Measurements from ENCODE around the gene HSPA14.
A peak's percentile ranks its signal among the peaks of the same experiment; 100 is the strongest.

DNA sequence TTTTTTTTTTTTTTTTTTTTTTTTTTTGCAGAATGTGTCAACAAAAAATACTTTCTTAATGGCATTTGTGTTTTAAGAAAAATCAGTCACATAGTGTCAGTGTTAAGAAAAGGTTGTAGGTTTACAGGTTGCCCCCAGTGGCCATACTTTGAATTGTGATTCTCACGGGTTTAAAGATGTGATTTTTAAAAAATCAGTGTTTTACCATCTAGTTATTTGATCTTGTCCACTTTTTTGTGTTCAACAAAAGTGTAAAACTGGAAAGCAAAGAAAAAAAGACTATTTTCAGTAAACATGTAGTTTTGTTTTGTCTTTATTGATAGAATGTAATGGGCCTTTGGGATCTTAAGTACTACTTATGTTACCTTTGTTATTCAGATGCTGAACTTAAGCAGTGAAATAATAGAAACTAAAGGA, 66.2 kb downstream of the HSPA14 start:
- TF ChIP-seq, protein P1, sequence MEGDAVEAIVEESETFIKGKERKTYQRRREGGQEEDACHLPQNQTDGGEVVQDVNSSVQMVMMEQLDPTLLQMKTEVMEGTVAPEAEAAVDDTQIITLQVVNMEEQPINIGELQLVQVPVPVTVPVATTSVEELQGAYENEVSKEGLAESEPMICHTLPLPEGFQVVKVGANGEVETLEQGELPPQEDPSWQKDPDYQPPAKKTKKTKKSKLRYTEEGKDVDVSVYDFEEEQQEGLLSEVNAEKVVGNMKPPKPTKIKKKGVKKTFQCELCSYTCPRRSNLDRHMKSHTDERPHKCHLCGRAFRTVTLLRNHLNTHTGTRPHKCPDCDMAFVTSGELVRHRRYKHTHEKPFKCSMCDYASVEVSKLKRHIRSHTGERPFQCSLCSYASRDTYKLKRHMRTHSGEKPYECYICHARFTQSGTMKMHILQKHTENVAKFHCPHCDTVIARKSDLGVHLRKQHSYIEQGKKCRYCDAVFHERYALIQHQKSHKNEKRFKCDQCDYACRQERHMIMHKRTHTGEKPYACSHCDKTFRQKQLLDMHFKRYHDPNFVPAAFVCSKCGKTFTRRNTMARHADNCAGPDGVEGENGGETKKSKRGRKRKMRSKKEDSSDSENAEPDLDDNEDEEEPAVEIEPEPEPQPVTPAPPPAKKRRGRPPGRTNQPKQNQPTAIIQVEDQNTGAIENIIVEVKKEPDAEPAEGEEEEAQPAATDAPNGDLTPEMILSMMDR (IDR thresholded peaks at IDR 0.05 in 8 of 11, conservative IDR thresholded peaks at IDR 0.05 in 3 of 11): peak in 9 of 11 experiments; percentile 24 to 61 (median 44)
- TF ChIP-seq POLR2AphosphoS5 (IDR thresholded peaks at IDR 0.05): no peak
- TF ChIP-seq POLR2A (IDR thresholded peaks at IDR 0.05): no peak
